Peyer's patch (tissue), 4 donors: ENCODE results near the gene PHF10. TPM values are rescaled to one million over a fixed set of nuclear protein-coding genes. Genes with fewer than 3 reads are reported as not detected.
A peak's percentile ranks its signal among the peaks of the same experiment; 100 is the strongest.

Experiments used
- DNase-seq, 3 donors: peaks; one replicate each; pipeline ENCODE4 v3.0.0-alpha.2; 2017 to 2019
- H3K27ac ChIP-seq, 4 donors: fragments of 200-600 bp; sonication (generic); one replicate each; pipeline ENCODE4 v1.5.1; 2016 to 2019
- H3K27me3 ChIP-seq, 2 donors: fragments of 200-600 bp; sonication (generic); one replicate each; pipeline ENCODE4 v1.5.1; 2019
- H3K36me3 ChIP-seq, 3 donors: fragments of 200-600 bp; sonication (generic); one replicate each; pipeline ENCODE4 v1.5.1; 2016 to 2019
- H3K4me1 ChIP-seq, 4 donors: fragments of 200-600 bp; sonication (generic); one replicate each; pipeline ENCODE4 v1.5.1; 2016 to 2019
- H3K4me3 ChIP-seq, 4 donors: fragments of 200-600 bp; sonication (generic); 1 replicate in 3 of 4; 2 replicates in 1 of 4; pipeline ENCODE4 v1.5.1; 2016 to 2019; ENCODE audit warnings: mild to moderate bottlenecking in 1 of 4
- H3K9me3 ChIP-seq, 4 donors: fragments of 200-600 bp; sonication (generic); one replicate each; pipeline ENCODE4 v1.5.1; 2016 to 2019; ENCODE audit warnings: mild to moderate bottlenecking in 1 of 4
- POLR2A ChIP-seq, 2 donors: fragments of 450-650 bp; IDR thresholded peaks; one replicate each; pipeline ENCODE4 v1.5.1; 2017; ENCODE audit warnings: antibody characterized with exemption in 2 of 2, mild to moderate bottlenecking in 2 of 2, moderate library complexity in 2 of 2
- total RNA-seq, 4 donors: library from RNA; depleted of rRNA; stranded (reverse); fragments of >200 nt; gene quantifications; one replicate each; pipeline ENCODE4 v1.1.0, GENCODE V29; 2016
- TF ChIP-seq, protein P1 (sequence below), 6 experiments: fragments of 450-650 bp in 4 of 6; fragments of 200-600 bp in 2 of 6; sonication (generic) in 1 of 6; IDR thresholded peaks; one replicate each; pipeline ENCODE4 v1.5.1; 2017 to 2019; ENCODE audit warnings: antibody characterized with exemption in 6 of 6, mild to moderate bottlenecking in 3 of 6, moderate library complexity in 1 of 6

The PHF10 gene
- total RNA-seq, 4 donors from 2014 or later, result 23.3 to 46.0 (median 30.6) TPM

GRCh38 chr6:169659820-169660610 is 64.3 kb downstream of the PHF10 start:
- TF ChIP-seq POLR2A (IDR thresholded peaks at IDR 0.05), result no peak
- TF ChIP-seq, protein P1, sequence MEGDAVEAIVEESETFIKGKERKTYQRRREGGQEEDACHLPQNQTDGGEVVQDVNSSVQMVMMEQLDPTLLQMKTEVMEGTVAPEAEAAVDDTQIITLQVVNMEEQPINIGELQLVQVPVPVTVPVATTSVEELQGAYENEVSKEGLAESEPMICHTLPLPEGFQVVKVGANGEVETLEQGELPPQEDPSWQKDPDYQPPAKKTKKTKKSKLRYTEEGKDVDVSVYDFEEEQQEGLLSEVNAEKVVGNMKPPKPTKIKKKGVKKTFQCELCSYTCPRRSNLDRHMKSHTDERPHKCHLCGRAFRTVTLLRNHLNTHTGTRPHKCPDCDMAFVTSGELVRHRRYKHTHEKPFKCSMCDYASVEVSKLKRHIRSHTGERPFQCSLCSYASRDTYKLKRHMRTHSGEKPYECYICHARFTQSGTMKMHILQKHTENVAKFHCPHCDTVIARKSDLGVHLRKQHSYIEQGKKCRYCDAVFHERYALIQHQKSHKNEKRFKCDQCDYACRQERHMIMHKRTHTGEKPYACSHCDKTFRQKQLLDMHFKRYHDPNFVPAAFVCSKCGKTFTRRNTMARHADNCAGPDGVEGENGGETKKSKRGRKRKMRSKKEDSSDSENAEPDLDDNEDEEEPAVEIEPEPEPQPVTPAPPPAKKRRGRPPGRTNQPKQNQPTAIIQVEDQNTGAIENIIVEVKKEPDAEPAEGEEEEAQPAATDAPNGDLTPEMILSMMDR (IDR thresholded peaks at IDR 0.05), result no peak
- DNase-seq, result no peak
- Histone ChIP-seq H3K27me3 (no peaks in the 10 kb centered on the region), H3K4me1 (no peaks in the 10 kb centered on the region), H3K4me3 (no peak overlapping the region), H3K36me3 (peaks cover 0 to 32% (median 0%) of the 10 kb centered on the region in 3 donors), H3K9me3 (no peaks in the 10 kb centered on the region), H3K27ac (no peak overlapping the region)

- no peak overlapping the region for H3K27ac ChIP-seq
- no peak overlapping the region for H3K4me3 ChIP-seq
- no peak for TF ChIP-seq POLR2A (IDR thresholded peaks at IDR 0.05)
- TF ChIP-seq, protein P1 (IDR thresholded peaks at IDR 0.05), result no peak
- no peak for DNase-seq
- H3K27me3 ChIP-seq, result no peaks in the 10 kb centered on the region
- H3K9me3 ChIP-seq, result no peaks in the 10 kb centered on the region
- H3K4me1 ChIP-seq, result no peaks in the 10 kb centered on the region
- peaks cover 0 to 20% (median 0%) of the 10 kb centered on the region in 3 donors for H3K36me3 ChIP-seq
Observed at GRCh38 chr6:169657284-169657610, 67.1 kb downstream of the PHF10 start.

GRCh38 chr6:169656546-169657283 is 67.6 kb downstream of the PHF10 start:
- Histone ChIP-seq H3K27ac (no peak overlapping the region), H3K36me3 (peaks cover 0 to 20% (median 0%) of the 10 kb centered on the region in 3 donors), H3K4me3 (no peak overlapping the region), H3K27me3 (no peaks in the 10 kb centered on the region), H3K9me3 (no peaks in the 10 kb centered on the region), H3K4me1 (no peaks in the 10 kb centered on the region)
- TF ChIP-seq, protein P1 (IDR thresholded peaks at IDR 0.05), result no peak
- no peak for TF ChIP-seq POLR2A (IDR thresholded peaks at IDR 0.05)
- no peak for DNase-seq

GRCh38 chr6:169654598-169655391 is 69.5 kb downstream of the PHF10 start:
- Histone ChIP-seq H3K9me3 (no peaks in the 10 kb centered on the region), H3K36me3 (peaks cover 0 to 13% (median 0%) of the 10 kb centered on the region in 3 donors), H3K27ac (peak overlapping the region; percentile 35 to 71 (median 54)), H3K4me1 (no peaks in the 10 kb centered on the region), H3K4me3 (peak overlapping the region; percentile 29 to 61 (median 45)), H3K27me3 (no peaks in the 10 kb centered on the region)
- no peak for TF ChIP-seq POLR2A (IDR thresholded peaks at IDR 0.05)
- TF ChIP-seq, protein P1 (IDR thresholded peaks at IDR 0.05), result peak in 4 of 6 experiments; percentile 24 to 35 (median 28)
- DNase-seq, result peak; percentile 72 to 88 (median 83)

Other genes starting within 250 kb of the PHF10 start
- gene WDR27, start 22.5 kb downstream of the PHF10 start, total RNA-seq, result 100 to 1,000 TPM in 1 of 4 donors, 10 to 100 TPM in 3; 23.1 to 101 (median 75.8) TPM
- gene C6orf120, start 22.4 kb downstream of the PHF10 start, total RNA-seq, result 10 to 100 TPM; 19.0 to 41.5 (median 31.4) TPM
- gene DYNLT2, start 27.1 kb upstream of the PHF10 start, total RNA-seq, result 1 to 10 TPM; 3.9 to 6.0 (median 4.0) TPM
- 10 to 100 TPM; 21.7 to 82.5 (median 32.6) TPM for gene ERMARD, start 27.1 kb upstream of the PHF10 start, total RNA-seq